B cell (primary cell): Measurements from ENCODE around the gene PPIH. TPM values are rescaled to one million over a fixed set of nuclear protein-coding genes. Genes with fewer than 3 reads are reported as not detected.

Experiments used
- ATAC-seq: fragments of 200-7000 bp; cut with Tn5 transposase; one replicate; pipeline ENCODE4 v1.10.0; 2021; ENCODE audit warnings: low read depth, mild to moderate bottlenecking, moderate number of reproducible peaks, moderate library complexity
- CTCF ChIA-PET: fragments of 350-600 bp; sonication (Branson Sonifier 250); formaldehyde crosslinking; loops from one replicate; lab custom pipeline; 2021; ENCODE audit warnings: antibody characterized with exemption, inconsistent platforms; lab: Charles Lee
- POLR2A ChIA-PET: fragments of 350-600 bp; sonication (Branson Sonifier 250); formaldehyde crosslinking; loops from one replicate; lab custom pipeline; 2021; ENCODE audit warnings: antibody characterized with exemption; lab: Charles Lee
- DNase-seq: peaks from one replicate; pipeline ENCODE4 v3.0.0; 2013
- H2AFZ ChIP-seq: 2 replicates; pipeline ENCODE4 v1.6.1; 2012; ENCODE audit warnings: mild to moderate bottlenecking, low read depth, low read length; ENCODE audit not compliant: insufficient read depth, poor library complexity, severe bottlenecking
- H3K27ac ChIP-seq, 2 donors: 1 replicate in 1 of 2; 2 replicates in 1 of 2; pipeline ENCODE4 v1.5.1; 2012 to 2013; ENCODE audit warnings: low read length in 2 of 2, mild to moderate bottlenecking in 2 of 2, moderate library complexity in 1 of 2
- H3K27me3 ChIP-seq, 4 experiments: fragments of 200-600 bp in 1 of 4; sonication (generic) in 1 of 4; replicated peaks in 1 of 4; 1 replicate in 2 of 4; 2 replicates in 2 of 4; pipeline versions ENCODE4 v1.6.1 to v1.7.0; 2013 to 2016; ENCODE audit warnings: low read length in 3 of 4, mild to moderate bottlenecking in 2 of 4, mixed read lengths in 1 of 4, moderate library complexity in 1 of 4; ENCODE audit not compliant: insufficient read depth in 4 of 4, control insufficient read depth in 3 of 4; ENCODE audit errors: control extremely low read depth in 1 of 4
- H3K36me3 ChIP-seq, 2 experiments: replicated peaks in 1 of 2; 1 replicate in 1 of 2; 2 replicates in 1 of 2; pipeline versions ENCODE4 v1.6.1 to v1.7.1; 2013; ENCODE audit warnings: low read length in 1 of 2; ENCODE audit not compliant: insufficient read depth in 2 of 2, control insufficient read depth in 1 of 2; ENCODE audit errors: control extremely low read depth in 1 of 2, extremely low read depth in 1 of 2
- H3K4me1 ChIP-seq, 2 donors: fragments of 200-600 bp in 1 of 2; sonication (generic) in 1 of 2; 1 replicate in 1 of 2; 2 replicates in 1 of 2; pipeline versions ENCODE4 v1.5.1 to v1.6.1; 2013 to 2017; ENCODE audit warnings: low read length in 2 of 2; ENCODE audit not compliant: control insufficient read depth in 2 of 2, insufficient read depth in 2 of 2
- H3K4me2 ChIP-seq: replicated peaks from 2 replicates; pipeline ENCODE3; 2012; ENCODE audit warnings: mild to moderate bottlenecking, low read depth, low read length; ENCODE audit not compliant: poor library complexity, severe bottlenecking
- H3K4me3 ChIP-seq, 5 experiments: fragments of 200-600 bp in 1 of 5; sonication (generic) in 1 of 5; 1 replicate in 3 of 5; 2 replicates in 2 of 5; pipeline versions ENCODE4 v1.5.1 to v1.7.0; 2011 to 2016; ENCODE audit warnings: low read length in 4 of 5, mild to moderate bottlenecking in 4 of 5, low read depth in 2 of 5, control low read depth in 1 of 5, moderate library complexity in 1 of 5; ENCODE audit not compliant: insufficient read depth in 1 of 5; ENCODE audit errors: control extremely low read depth in 1 of 5, extremely low read depth in 1 of 5
- H3K79me2 ChIP-seq: fragments of 200-600 bp; sonication (generic); one replicate; pipeline ENCODE4 v1.6.0; 2016; ENCODE audit warnings: low read length; ENCODE audit not compliant: control insufficient read depth, insufficient read depth
- H3K9ac ChIP-seq: fragments of 200-600 bp; sonication (generic); 2 replicates; pipeline ENCODE4 v1.6.1; 2017; ENCODE audit warnings: mild to moderate bottlenecking, low read length, moderate library complexity
- H3K9me3 ChIP-seq, 3 donors: one replicate each; pipeline versions ENCODE4 v1.6.1 to v1.7.1; 2013; ENCODE audit warnings: low read length in 2 of 3; ENCODE audit not compliant: control insufficient read depth in 2 of 3, insufficient read depth in 1 of 3; ENCODE audit errors: control extremely low read depth in 1 of 3
- H4K20me1 ChIP-seq: 2 replicates; pipeline ENCODE4 v1.6.0; 2012; ENCODE audit warnings: mild to moderate bottlenecking, low read length; ENCODE audit not compliant: insufficient read depth, control insufficient read depth, poor library complexity, severe bottlenecking
- H3K27ac Mint-ChIP-seq: one replicate; pipeline ENCODE4 v1.8.0; 2021; ENCODE audit warnings: mixed read lengths
- H3K27me3 Mint-ChIP-seq: one replicate; pipeline ENCODE4 v1.8.0; 2021; ENCODE audit warnings: mixed read lengths
- H3K4me1 Mint-ChIP-seq: one replicate; pipeline ENCODE4 v1.8.0; 2021; ENCODE audit warnings: mixed read lengths
- H3K4me3 Mint-ChIP-seq: one replicate; pipeline ENCODE4 v1.8.0; 2021; ENCODE audit warnings: mixed read lengths
- H3K9me3 Mint-ChIP-seq: one replicate; pipeline ENCODE4 v1.8.0; 2022; ENCODE audit warnings: mixed read lengths; ENCODE audit not compliant: insufficient read depth
- CTCF ChIP-seq: fragments of 200-600 bp; IDR thresholded peaks from one replicate; pipeline ENCODE4 v1.8.0; 2022; ENCODE audit warnings: antibody characterized with exemption, mild to moderate bottlenecking
- EZH2 ChIP-seq: IDR thresholded peaks from 2 replicates; pipeline ENCODE4 v1.6.1; 2012; ENCODE audit warnings: borderline replicate concordance, low read depth, mild to moderate bottlenecking, moderate library complexity, low read length; ENCODE audit not compliant: insufficient read depth, poor library complexity, severe bottlenecking
- WGBS: methylation state at CpG from one replicate; pipeline ENCODE4 v1.1.5; 2013; ENCODE audit warnings: missing lambda C conversion rate; ENCODE audit not compliant: insufficient coverage; 5-methylcytosine and 5-hydroxymethylcytosine counted together
- intact Hi-C: fragments of 100-400 bp; cut with micrococcal nuclease; formaldehyde crosslinking; loops from one replicate; pipeline ENCODE4 v1.10.0; 2022
- polyA plus RNA-seq: library from polyadenylated mRNA; depleted of rRNA; stranded (reverse); fragments of >200 nt; gene quantifications from 2 replicates; pipeline ENCODE4 v1.2.3, GENCODE V29; 2012
- total RNA-seq, 2 donors: library from RNA; stranded (reverse); fragments of 120-200 nt in 1 of 2; gene quantifications; 1 replicate in 1 of 2; 2 replicates in 1 of 2; pipeline versions ENCODE4 v1.2.3 to v1.2.4, GENCODE V29; 2013 to 2022

Gene PPIH
- total and polyA plus RNA-seq, 2 donors (not counting 1 experiment from before 2014, with no cell fraction given), result 42.4 to 50.3 TPM

DNA sequence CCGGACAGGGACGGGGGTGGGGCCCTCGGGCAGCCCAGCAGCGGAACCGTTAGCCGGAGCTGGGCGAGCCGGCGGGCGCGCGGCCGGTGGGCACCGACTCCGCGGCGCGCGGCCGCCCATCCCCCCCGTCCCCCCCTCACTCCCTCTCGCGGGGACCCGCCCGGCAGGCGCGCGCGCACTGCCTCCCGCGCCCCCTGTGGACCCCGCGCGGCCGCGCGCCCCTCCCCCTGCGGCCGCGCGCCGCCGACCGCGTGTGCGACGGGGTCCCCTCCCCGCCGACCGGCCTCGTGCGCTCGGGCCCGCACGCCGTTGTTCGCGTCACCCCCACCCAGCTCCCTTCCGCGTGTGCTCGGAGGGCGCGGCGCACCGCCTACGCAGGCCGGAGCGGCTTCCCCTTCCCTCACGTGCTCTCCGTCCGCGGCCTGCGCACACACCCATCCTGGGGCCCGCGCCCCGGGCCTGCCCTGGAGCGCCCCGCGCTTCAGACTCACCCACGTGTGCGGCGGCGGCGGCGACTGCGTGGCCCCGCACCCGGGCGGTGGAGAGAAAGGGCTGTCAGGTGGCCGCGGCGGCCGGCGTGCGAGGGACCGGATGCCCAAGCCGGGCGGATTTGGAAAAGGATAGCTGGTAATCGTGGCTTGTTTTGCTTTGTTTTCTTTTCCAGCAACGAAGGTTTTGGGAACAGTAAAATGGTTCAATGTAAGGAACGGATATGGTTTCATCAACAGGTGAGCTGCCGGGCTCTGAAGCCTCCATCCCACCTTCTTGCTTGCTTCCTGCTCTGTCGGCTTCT is 24.7 kb downstream of the PPIH start:
- intact Hi-C loops, result loop anchor here (1.0 to 2.0 kb wide), 8 partner anchors 25 to 646 kb away; partner anchors contain the start of genes C1orf50, CCDC30, CFAP57 and EBNA1BP2
- H3K27ac ChIP-seq, result peak overlapping the region; percentile 80 to 97
- Mint-ChIP-seq H3K27ac (peak overlapping the region; percentile 93), H3K4me1 (peaks cover 63% of the 10 kb centered on the region), H3K4me3 (peak overlapping the region; percentile 95), H3K27me3 (no peaks in the 10 kb centered on the region), H3K9me3 (no peaks in the 10 kb centered on the region)
- no peak for TF ChIP-seq CTCF
- no peak for TF ChIP-seq EZH2
- peaks cover 65% of the 10 kb centered on the region for H3K79me2 ChIP-seq
- H4K20me1 ChIP-seq, result peaks cover 50% of the 10 kb centered on the region
- no peak overlapping the region for H2AFZ ChIP-seq
- DNase-seq (peak; percentile 92), ATAC-seq (peak; percentile 49)
- peak overlapping the region; percentile 86 for H3K4me2 ChIP-seq
- peaks cover 53 to 59% of the 10 kb centered on the region in 2 donors for H3K4me1 ChIP-seq
- peaks cover 7 to 34% of the 10 kb centered on the region in 2 experiments for H3K36me3 ChIP-seq
- H3K9me3 ChIP-seq, result no peaks in the 10 kb centered on the region
- H3K27me3 ChIP-seq, result no peaks in the 10 kb centered on the region
- ChIA-PET POLR2A (interaction anchor here (0.6 to 2.5 kb wide), 10 partner anchors 19 to 271 kb away, joined by 3 to 22 read pairs (median 4); partner anchors contain the start of genes C1orf50, P3H1, PPCS and PPIH), CTCF (interaction anchor here (0.7 to 2.7 kb wide), 10 partner anchors 9 to 390 kb away, joined by 3 to 15 read pairs (median 4); partner anchors contain the start of genes C1orf50, P3H1, PPIH and ZNF691)
- H3K9ac ChIP-seq, result peak overlapping the region; percentile 94
- WGBS, result under 1% methylated on average over 100 of the region's 103 CpGs
- peak overlapping the region; percentile 61 to 94 (median 82) for H3K4me3 ChIP-seq
